Right renal pelvis (tissue), 4 donors: ENCODE measurements around the gene TAP2. TPM values are rescaled to one million over a fixed set of nuclear protein-coding genes. Genes with fewer than 3 reads are reported as not detected.
"Not testable (repeated sequence)": the region's sequence is repeated elsewhere in the genome, so short reads cannot be mapped to it uniquely, and the experiment has no call there.

Experiments used
- DNase-seq, 4 donors: peaks; one replicate each; pipeline ENCODE4 v3.0.0-alpha.2; 2013; ENCODE audit warnings: low read depth in 4 of 4, low spot score in 3 of 4, missing footprints in 1 of 4
- polyA plus RNA-seq, 4 donors: library from polyadenylated mRNA; unstranded; fragments of 120-200 nt; gene quantifications; one replicate each; pipeline ENCODE4 v1.2.1, GENCODE V29; 2013; ENCODE audit not compliant: insufficient read length in 4 of 4

TAP2 gene
- polyA plus RNA-seq, 4 donors = 11.9 to 14.8 (median 12.8) TPM

DNA sequence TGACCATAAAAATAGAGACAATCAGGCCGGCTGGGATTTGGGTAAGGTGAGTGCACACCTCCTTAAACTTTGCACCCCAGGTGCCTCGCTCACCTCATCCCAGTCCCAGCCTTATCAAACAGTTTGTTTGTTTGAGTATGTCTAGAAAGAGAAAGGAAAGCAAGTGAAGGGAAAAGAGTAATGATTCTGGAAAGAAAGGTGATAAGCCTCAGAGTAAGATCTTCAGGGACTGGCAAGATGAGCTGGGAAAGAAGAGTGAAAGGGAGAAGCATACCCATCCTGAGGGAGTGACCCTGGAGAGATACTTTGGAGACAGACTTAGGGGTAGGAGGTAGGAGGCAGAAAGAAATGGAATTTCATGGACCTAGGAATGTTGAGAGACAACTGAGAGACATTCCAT, 1.7 kb downstream of the TAP2 start:
- no peak for DNase-seq

DNA sequence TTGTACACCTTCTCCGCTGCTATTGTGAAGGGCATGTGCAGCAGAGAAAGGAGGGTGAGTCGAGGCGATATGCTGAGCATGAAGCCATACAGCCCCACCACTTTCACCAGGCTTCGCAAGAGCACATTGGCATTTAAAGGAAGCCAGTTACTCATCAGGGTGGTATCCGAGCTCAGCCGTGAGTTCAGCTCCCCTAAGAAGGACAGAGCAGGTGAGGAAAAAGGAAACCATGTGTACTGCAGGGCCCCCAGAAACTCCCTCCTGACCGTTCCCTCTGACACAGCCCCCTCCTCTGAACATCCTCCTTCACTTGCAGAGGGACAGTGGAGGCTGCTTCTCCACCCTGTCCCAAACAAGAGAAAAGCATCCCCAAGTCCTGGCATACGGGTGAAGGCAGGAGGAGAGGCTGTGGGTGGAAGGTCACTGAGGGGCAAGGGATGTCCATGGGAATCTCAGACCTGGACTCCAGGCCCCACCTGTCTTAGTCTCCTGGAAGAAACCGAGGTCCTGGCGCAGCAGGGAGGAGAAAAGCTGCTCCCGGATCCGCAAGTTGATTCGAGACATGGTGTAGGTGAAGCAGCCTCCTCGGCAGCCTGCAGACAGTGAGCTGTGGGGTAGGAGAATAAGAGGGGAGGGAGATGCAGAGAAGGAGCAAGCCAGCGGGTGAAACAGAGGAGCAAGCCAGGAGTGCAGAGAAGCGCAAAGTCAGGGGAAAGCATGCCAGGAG, 3.2 kb downstream of the TAP2 start:
- no peak for DNase-seq

DNA sequence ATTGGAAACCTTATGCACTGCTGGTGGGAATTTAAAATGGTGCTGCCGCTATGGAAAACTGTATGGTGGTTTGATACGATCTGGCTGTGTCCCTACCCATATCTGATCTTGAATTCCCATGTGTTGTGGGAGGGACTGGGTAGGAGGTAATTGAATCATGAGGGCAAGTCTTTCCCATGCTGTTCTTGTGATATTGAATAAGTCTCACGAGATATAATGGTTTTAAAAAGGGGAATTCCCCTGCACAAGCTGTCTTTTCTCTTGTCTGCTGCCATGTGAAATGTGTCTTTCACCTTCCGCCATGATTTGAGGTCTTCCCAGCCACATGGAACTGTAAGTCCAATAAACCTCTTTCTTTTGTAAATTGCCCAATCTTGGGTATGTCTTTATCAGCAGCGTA, 4.9 kb downstream of the TAP2 start:
- no peak for DNase-seq

DNA sequence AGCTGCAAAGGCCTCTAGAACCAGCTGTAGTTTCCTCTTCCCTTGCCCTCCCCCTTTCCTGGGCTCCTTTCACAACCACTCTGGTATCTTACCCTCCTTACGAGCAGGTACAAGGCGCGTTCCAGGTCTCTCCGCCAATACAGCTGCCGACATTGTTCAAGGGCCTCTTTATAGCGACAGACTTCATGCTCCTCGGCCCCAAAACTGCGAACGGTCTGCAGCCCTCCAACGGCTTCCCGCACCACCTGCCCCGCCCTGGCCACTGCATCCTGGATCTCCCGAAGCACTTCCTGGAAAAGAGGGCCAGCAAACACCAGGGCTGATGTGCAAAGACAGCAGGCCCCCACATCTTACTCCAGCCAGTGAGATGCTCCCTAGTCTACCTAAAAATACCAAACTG, 6.0 kb downstream of the TAP2 start:
- no peak for DNase-seq

DNA sequence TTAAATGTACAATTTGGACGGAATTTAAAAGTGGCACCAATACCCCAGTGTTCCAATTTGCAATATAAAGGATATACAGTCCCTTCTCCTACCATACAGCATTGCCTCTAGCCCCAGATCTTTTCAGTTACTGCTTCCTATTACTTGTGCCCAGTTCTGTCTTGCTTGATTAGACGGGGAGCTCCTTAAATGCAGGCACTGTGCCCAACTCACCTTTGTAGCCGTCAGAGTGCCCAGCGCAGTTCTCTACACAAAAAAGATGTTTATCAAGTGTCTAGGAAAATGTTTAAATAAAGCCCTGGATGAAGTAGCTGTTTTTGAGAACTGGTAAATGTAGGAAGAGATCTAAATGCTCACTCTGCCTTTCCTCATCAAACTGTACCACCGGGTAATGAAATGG, 7.6 kb downstream of the TAP2 start:
- no peak for DNase-seq

DNA sequence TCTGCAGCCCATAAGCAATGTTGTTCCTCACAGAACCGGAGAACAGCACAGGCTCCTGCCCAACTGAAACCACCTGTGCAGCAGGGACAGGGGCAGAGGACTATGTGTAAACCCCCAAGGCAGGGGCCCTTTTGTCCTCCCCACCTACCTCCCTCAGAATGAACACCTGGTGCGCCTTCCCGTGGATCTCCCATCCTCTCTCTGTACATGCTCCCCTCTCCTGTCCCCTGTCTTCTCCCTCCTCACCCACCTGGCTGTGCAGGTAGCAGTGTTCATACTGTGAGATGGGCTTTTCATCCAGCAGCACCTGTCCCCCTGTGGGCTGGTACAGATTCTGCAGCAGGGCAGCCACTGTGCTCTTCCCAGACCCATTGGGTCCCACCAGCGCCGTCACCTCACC, 8.5 kb downstream of the TAP2 start:
- no peak for DNase-seq

DNA sequence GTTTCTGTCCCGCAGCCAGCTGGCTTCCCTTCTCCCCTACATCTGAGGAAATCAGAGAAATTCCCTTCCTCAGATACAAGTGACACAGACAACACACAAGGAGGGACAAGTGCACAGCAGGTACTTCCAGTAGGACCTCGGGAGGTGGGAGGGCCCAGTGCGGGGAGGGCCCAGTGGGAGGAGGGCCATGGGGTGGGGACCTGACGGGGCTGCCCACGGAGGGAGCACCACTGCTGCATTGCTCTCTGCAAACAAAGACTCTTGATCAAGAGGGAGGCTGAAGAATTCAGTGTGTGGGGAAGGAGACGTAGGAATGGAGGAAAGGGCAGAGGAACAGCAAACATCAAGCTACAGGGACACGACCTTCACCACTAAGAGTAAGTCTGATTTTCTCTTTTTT, 9.0 kb downstream of the TAP2 start:
- no peak for DNase-seq

DNA sequence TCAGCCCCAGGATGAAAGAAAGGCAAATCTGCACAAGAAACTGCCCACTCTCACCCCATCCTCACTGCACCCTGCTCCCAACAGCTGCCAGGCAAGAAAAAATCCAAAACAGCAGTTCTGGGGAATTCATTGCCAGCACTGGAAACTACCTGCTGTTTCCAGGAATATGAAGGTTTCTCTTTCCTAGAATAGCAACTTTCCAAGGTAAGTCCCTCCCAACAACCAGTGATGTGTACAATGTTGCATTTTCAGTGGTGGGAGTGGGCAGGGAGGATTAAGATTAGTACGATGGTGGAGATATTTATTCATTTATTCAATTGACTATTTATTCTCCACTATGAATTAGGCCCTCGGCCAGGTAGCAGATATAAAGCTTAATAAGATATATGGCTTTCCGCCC, 11.5 kb downstream of the TAP2 start:
- DNase-seq = no peak

DNA sequence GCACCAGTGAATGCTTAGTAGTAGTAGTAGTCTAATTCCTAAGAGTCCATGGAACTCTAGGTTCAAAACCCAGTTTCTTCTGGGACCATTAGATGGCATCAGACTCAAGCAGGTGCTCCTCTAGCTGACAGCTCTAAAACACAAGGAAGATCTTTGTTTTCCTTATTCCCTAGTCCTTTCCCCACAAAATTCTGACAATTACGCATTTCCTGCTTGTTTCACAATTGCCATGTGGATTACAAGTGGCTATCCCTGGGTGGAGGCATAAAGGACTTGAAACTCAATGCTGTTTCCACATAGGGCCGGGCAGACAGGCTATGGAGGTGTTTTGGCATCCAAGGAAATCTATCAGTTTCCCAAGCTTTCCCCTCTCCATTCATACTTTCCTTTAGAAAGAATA, 12.6 kb downstream of the TAP2 start:
- peak in 1 of 4 donors; percentile 10 for DNase-seq

DNA sequence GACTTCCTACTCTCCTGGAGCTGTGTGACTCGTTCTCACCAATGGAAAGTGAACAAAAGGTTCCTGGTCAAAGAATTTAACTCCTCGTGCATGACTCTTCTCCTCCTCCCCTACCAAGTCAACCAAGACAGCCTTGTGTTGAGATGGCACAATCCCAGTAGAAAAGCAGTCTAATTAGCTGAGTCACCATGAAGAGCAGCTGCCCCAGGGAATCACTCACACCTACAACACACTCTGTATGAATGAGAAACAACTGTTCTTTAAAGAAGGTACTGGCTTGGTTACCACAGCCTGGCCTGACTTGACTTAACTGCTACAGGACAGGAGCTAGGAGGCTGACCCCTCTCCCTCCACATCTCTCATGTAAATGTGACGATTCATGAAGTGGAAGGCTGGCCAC, 18.8 kb downstream of the TAP2 start:
- no peak for DNase-seq

DNA sequence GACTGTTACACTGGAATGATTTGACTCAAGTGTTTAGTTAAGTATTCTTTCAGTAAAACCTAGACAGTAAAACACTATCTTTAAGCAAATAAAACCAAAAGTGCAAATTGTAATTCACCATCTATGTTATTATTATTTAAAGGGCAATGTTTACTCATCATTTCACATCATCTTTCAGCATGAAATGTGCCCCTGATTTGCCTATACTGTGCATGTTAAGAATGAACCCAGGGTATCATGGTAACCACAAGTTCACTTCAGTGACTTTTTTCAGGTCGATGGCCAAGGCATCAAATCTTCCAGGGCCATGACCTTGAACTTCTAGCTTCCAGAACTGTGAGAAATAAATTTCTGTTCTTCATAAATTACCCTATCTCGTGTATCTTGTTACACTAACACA, 19.7 kb downstream of the TAP2 start:
- DNase-seq = no peak

DNA sequence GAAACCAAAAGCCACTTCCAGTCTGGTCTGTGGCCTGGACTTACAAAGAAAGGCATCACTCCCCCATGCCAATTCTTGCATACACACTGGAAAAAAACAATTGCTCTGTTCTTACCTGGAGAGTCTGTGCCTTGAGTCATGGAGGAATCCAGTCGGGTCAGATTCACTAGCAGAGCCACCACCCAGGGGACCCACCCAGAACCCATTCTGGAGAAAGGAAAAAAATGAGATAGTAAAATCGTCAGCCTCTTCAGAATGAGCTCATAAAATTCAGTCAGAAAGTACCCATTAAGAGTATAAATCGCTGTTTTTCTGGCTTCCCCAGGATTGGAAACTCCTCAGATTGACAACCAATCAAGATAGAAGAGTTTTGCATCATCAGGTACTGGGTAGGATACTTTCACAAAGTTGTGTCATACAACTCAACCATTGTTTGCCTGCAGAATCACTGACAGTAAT, 21.8 kb downstream of the TAP2 start, which contains the start of gene HLA-DOB:
TSS of gene HLA-DOB (minus strand) at position 257 of the 459 bp plus-strand sequence. CDS start at position 206, 51 bp downstream.
- DNase-seq = no peak

DNA sequence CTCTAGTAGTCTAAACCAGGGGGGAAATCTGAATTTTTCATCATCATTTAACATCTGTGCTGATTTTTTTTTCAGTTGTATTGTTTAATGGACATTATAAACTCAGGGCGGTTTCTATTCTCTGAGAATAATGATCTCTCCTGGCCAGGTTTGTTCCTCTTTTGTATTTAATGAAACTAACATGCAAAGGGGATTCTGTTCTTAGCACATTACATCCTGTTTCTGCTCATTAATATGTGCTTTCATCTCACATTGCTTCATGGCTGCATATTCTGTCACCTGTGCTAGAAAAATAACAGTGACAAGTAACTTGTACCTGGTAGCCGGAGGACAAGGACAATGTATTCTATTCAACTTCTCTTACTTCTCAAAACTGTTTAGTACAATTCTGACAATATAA, 22.5 kb downstream of the TAP2 start:
- DNase-seq = no peak

DNA sequence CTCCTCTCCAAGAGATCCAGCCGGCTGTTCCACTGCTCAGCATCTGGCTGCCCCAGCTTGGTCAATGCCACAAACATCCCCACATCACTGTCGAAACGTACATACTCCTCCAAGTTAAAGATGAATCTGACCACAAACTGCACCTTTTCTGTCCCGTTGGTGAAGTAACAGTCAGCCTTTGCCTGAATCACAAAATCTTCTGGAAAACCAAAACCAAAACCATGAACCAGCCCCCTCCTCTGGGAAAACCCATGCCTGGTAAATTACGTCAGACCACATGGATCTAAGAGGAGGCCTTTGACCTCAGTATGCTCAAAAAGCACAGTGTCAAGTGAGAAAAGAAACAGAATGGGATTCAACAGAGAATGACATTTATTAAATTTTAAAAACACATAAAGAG, 23.4 kb downstream of the TAP2 start:
- no peak for DNase-seq

DNA sequence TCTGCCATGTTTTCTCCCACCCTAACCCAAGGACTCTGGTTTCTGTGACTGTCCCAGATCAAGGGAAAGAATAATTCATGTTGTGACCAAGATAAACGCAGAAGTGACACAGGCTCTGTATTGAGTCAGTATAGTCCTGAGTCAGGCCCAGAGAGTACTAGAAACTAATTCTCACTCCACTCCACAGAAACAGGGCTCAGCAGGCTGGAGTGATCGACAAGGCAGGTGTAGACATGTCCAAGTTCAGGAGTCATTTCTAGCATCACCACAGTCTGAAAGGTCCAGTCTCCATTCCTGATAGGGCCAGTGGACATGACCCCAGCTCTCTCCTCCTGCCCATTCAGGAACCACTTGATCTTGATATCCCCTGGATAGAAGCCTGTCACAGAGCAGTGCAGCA, 24.4 kb downstream of the TAP2 start:
- no peak for DNase-seq

DNA sequence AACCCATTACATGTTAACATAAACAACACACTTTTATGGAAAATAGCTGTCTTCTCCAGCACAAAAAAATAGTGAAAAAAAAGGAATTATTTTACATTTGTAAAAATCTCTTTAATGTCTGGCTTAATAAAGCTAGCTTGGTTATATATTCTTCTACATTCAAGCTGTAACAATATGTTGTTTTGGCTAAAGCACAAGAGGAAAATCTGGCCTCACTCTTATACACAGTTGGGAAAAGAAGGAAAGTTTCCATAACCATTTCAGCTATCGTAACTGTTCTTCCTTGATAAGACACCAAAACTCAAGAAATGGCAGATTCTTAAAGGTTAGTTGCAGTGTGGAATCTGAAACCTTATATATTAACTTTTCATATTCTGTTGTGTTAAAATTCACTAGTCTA, 29.4 kb downstream of the TAP2 start:
- DNase-seq = no peak

DNA sequence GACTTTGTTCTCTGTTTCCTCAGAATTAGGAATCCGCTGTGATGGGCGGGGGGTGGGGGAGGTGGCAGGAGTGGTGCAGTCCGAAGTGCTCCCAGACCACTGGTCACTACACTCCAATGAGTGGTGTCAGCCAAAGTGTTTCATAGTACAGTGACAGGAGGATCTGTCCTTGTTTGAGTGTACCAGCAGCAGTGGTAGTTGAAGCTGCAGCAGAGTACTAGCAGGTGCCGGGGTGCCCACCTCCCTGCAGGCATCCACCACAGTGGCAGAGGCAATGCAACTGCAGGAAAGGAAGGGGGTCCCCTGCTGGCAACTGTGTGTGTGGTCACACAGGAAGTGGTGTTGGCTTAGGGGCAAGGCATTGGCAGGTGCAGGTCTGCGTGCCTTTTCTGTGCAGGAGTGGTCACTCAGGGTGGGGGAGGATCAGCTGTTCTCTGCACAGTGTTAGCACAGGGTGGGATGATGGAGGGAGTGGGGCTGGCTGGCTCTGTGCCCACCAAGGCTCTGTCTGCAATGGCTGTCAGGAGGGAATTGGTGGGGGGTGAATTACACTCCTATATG, 31.4 kb downstream of the TAP2 start:
- no peak for DNase-seq

DNA sequence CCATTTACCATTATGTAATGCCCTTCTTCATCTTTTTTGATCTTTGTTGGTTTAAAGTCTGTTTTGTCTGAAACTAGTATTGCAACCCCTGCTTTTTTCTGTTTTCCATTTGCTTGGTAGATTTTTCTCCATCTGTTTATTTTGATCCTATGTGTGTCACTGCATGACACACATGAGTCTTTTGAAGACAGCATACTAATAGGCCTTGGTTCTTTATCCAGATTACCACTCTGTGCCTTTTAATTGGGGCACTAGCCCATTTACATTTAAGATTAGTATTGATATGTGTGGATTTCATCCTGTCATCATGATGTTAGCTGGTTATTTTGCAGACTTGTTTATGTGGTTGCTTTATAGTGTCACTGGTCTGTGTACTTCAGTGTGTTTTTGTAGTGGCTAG, 33.1 kb downstream of the TAP2 start:
- DNase-seq = not testable (repeated sequence)

DNA sequence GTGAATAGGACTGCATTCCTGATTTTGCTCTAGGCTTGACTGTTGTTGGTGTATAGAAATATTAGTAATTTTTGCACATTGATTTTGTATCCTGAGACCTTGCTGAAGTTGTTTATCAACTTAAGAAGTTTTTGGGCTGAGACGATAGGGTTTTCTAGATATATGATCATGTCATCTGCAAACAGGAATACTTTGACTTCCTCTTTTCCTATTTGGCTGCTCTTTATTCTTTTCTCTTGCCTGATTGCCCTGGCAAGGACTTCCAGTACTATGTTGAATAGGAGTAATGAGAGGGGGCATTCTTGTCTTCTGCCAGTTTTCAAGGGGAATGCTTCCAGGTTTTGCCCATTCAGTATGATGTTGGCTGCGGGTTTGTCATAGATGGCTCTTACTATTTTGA, 35.1 kb downstream of the TAP2 start:
- no peak for DNase-seq

DNA sequence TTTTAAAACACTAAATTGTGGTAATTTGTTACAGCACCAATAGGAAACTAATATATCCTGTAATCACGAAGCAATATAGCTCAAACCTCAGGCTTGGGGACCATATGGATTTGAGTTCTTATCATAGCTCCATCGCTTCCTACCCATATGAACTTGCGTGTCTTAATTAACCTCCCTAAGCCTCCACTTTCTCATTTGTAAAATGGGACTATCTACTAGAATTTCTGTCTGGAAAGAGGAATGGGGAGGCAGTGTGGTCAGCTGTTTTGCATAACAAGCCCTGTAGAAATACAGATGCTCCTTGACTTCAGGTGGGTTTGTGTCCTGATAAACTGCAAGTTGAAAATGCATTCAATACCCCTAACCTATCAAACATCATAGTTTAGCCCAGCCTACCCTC, 38.8 kb downstream of the TAP2 start:
- DNase-seq = no peak

DNA sequence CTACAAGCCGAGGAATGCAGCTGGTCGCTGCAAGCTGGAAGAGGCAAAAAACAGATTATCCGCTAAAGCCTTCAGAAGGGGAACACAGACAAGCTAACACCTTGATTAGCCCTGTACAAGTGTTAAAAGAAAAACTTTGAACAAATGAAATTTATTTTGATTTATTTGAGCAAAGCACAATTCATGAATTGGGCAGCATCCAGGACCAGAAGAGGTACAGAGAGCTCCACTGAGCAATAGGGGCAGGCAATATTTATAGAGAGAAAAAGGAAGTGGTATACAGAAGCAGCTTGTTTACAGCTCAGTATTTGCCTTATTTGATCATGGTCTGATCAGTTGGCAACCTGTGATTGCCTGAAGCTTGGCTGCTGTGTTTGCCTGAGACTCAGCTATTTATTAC, 39.4 kb downstream of the TAP2 start:
- DNase-seq = no peak
